Gastrocnemius medialis (tissue), 4 donors: ENCODE data around the gene FKBP4. TPM values are rescaled to one million over a fixed set of nuclear protein-coding genes. Genes with fewer than 3 reads are reported as not detected.

ENCODE experiments used
- ATAC-seq, 2 donors: fragments of 150-250 bp; one replicate each; pipeline ENCODE4 v1.9.1; 2016
- DNase-seq, 2 donors: peaks; one replicate each; pipeline ENCODE4 v3.0.0-alpha.2; 2019
- H3K27ac ChIP-seq, 4 donors: fragments of 200-600 bp; sonication (generic); 1 replicate in 1 of 4; 2 replicates in 3 of 4; pipeline ENCODE4 v1.5.1; 2016 to 2018; ENCODE audit warnings: mild to moderate bottlenecking in 2 of 4, moderate library complexity in 1 of 4
- H3K27me3 ChIP-seq, 3 donors: fragments of 200-600 bp; sonication (generic) in 2 of 3; 1 replicate in 1 of 3; 2 replicates in 2 of 3; pipeline versions ENCODE4 v1.5.1 to v1.6.0; 2016 to 2019; ENCODE audit warnings: mild to moderate bottlenecking in 1 of 3, moderate library complexity in 1 of 3
- H3K36me3 ChIP-seq, 2 donors: fragments of 200-600 bp; sonication (generic) in 1 of 2; one replicate each; pipeline ENCODE4 v1.5.1; 2017 to 2018
- H3K4me1 ChIP-seq, 2 donors: fragments of 200-600 bp; sonication (generic) in 1 of 2; one replicate each; pipeline ENCODE4 v1.5.1; 2016 to 2017; ENCODE audit warnings: mild to moderate bottlenecking in 2 of 2
- H3K4me3 ChIP-seq, 4 donors: fragments of 200-600 bp; sonication (generic) in 3 of 4; 1 replicate in 1 of 4; 2 replicates in 3 of 4; pipeline ENCODE4 v1.5.1; 2016 to 2019; ENCODE audit warnings: mild to moderate bottlenecking in 2 of 4
- H3K9me3 ChIP-seq, 3 donors: fragments of 200-600 bp; sonication (generic) in 2 of 3; 1 replicate in 1 of 3; 2 replicates in 2 of 3; pipeline ENCODE4 v1.5.1; 2016 to 2019
- POLR2A ChIP-seq, 2 donors: fragments of 450-650 bp; IDR thresholded peaks; one replicate each; pipeline ENCODE4 v1.6.1; 2017; ENCODE audit warnings: antibody characterized with exemption in 2 of 2, mild to moderate bottlenecking in 2 of 2, moderate library complexity in 2 of 2
- in situ Hi-C, 4 donors: fragments of 200-750 bp; cut with MboI; loops; one replicate each; pipeline versions ENCODE4 v1.15.0 to v1.8.0; 2017; ENCODE audit warnings: low sequenced_read_pairs in 4 of 4
- intact Hi-C: fragments of 100-400 bp; cut with DNase I; formaldehyde crosslinking; loops from one replicate; pipeline ENCODE4 v1.15.1; 2023; ENCODE audit warnings: low total_unique reads
- total RNA-seq, 4 donors: library from RNA; depleted of rRNA; stranded (reverse); fragments of >200 nt; gene quantifications; one replicate each; pipeline versions ENCODE4 v1.1.0 to v1.2.3, GENCODE V29; 2016
- TF ChIP-seq, protein P1 (sequence below), 5 experiments: fragments of 450-650 bp in 3 of 5; fragments of 200-600 bp in 2 of 5; sonication (generic) in 2 of 5; IDR thresholded peaks in 4 of 5; conservative IDR thresholded peaks in 1 of 5; 1 replicate in 4 of 5; 2 replicates in 1 of 5; pipeline ENCODE4 v1.5.1; 2016 to 2019; ENCODE audit warnings: antibody characterized with exemption in 5 of 5, mild to moderate bottlenecking in 3 of 5, moderate library complexity in 3 of 5

FKBP4 gene
- total RNA-seq, 4 donors from 2014 or later = 41.9 to 96.0 (median 53.0) TPM

DNA sequence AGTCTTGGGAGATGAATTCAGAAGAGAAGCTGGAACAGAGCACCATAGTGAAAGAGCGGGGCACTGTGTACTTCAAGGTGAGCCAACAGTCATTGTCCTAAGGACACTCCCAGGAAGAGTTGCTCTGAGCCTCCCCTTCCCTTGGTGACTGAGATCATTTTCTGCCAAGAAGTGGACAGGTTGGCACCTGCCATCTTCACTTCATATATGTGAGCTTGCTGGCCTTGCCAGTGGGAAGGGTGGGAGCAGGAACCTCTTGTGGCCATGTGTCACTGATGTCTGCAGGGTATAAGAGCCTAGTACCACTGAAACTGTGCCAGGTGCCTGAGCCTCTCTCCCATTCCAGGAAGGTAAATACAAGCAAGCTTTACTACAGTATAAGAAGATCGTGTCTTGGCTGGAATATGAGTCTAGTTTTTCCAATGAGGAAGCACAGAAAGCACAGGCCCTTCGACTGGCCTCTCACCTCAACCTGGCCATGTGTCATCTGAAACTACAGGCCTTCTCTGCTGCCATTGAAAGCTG lies 5.3 kb downstream of the FKBP4 start:
- in situ Hi-C loops = no loop called here
- ATAC-seq (no peak), DNase-seq (no peak)
- TF ChIP-seq, protein P1, sequence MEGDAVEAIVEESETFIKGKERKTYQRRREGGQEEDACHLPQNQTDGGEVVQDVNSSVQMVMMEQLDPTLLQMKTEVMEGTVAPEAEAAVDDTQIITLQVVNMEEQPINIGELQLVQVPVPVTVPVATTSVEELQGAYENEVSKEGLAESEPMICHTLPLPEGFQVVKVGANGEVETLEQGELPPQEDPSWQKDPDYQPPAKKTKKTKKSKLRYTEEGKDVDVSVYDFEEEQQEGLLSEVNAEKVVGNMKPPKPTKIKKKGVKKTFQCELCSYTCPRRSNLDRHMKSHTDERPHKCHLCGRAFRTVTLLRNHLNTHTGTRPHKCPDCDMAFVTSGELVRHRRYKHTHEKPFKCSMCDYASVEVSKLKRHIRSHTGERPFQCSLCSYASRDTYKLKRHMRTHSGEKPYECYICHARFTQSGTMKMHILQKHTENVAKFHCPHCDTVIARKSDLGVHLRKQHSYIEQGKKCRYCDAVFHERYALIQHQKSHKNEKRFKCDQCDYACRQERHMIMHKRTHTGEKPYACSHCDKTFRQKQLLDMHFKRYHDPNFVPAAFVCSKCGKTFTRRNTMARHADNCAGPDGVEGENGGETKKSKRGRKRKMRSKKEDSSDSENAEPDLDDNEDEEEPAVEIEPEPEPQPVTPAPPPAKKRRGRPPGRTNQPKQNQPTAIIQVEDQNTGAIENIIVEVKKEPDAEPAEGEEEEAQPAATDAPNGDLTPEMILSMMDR (IDR thresholded peaks at IDR 0.05 in 4 of 5, conservative IDR thresholded peaks at IDR 0.05 in 1 of 5) = no peak
- TF ChIP-seq POLR2A (IDR thresholded peaks at IDR 0.05) = no peak
- Histone ChIP-seq H3K4me1 (peaks cover 22 to 27% of the 10 kb centered on the region in 2 donors), H3K4me3 (no peak overlapping the region), H3K27me3 (no peaks in the 10 kb centered on the region), H3K9me3 (no peaks in the 10 kb centered on the region), H3K36me3 (peaks cover 0 to 81% of the 10 kb centered on the region in 2 donors), H3K27ac (no peak overlapping the region)
- intact Hi-C loops = no loop called here

- H3K27ac ChIP-seq = no peak overlapping the region
- ATAC-seq (no peak), DNase-seq (no peak)
- no peaks in the 10 kb centered on the region for H3K27me3 ChIP-seq
- H3K4me3 ChIP-seq = no peak overlapping the region
- in situ Hi-C loops = no loop called here
- no peak for TF ChIP-seq POLR2A (IDR thresholded peaks at IDR 0.05)
- TF ChIP-seq, protein P1 (IDR thresholded peaks at IDR 0.05 in 4 of 5, conservative IDR thresholded peaks at IDR 0.05 in 1 of 5) = no peak
- H3K36me3 ChIP-seq = peaks cover 0 to 91% of the 10 kb centered on the region in 2 donors
- peaks cover 18 to 24% of the 10 kb centered on the region in 2 donors for H3K4me1 ChIP-seq
- H3K9me3 ChIP-seq = no peaks in the 10 kb centered on the region
- intact Hi-C loops = no loop called here
Measured at GRCh38 chr12:2801044-2801783, 6.4 kb downstream of the FKBP4 start.

- Histone ChIP-seq H3K9me3 (no peaks in the 10 kb centered on the region), H3K27me3 (no peaks in the 10 kb centered on the region), H3K4me3 (no peak overlapping the region), H3K27ac (peak overlapping the region in 1 of 4 donors; percentile 4), H3K36me3 (peaks cover 0 to 73% of the 10 kb centered on the region in 2 donors), H3K4me1 (peaks cover 6% of the 10 kb centered on the region in 2 donors)
- intact Hi-C loops (no loop called here), in situ Hi-C loops (no loop called here)
- ATAC-seq (no peak), DNase-seq (no peak)
- TF ChIP-seq, protein P1 (IDR thresholded peaks at IDR 0.05 in 4 of 5, conservative IDR thresholded peaks at IDR 0.05 in 1 of 5) = no peak
- no peak for TF ChIP-seq POLR2A (IDR thresholded peaks at IDR 0.05)
Measured at GRCh38 chr12:2803635-2804392, 9.0 kb downstream of the FKBP4 start.

- Histone ChIP-seq H3K27ac (peak overlapping the region in 1 of 4 donors; percentile 4), H3K4me1 (peaks cover 6% of the 10 kb centered on the region in 2 donors), H3K9me3 (no peaks in the 10 kb centered on the region), H3K4me3 (no peak overlapping the region), H3K36me3 (peaks cover 0 to 65% of the 10 kb centered on the region in 2 donors), H3K27me3 (no peaks in the 10 kb centered on the region)
- TF ChIP-seq, protein P1 (IDR thresholded peaks at IDR 0.05 in 4 of 5, conservative IDR thresholded peaks at IDR 0.05 in 1 of 5) = no peak
- TF ChIP-seq POLR2A (IDR thresholded peaks at IDR 0.05) = no peak
- intact Hi-C loops = no loop called here
- ATAC-seq = no peak
- DNase-seq = peak in 1 of 2 donors; percentile 32
- in situ Hi-C loops = no loop called here
Measured at GRCh38 chr12:2804393-2805142, 9.8 kb downstream of the FKBP4 start.
